Gastrocnemius medialis (tissue), 4 donors: ENCODE data around the gene DYSF. TPM values are rescaled to one million over a fixed set of nuclear protein-coding genes. Genes with fewer than 3 reads are reported as not detected.
A peak's percentile ranks its signal among the peaks of the same experiment; 100 is the strongest.

Experiments
- ATAC-seq, 2 donors: fragments of 150-250 bp; one replicate each; pipeline ENCODE4 v1.9.1; 2016
- DNase-seq, 2 donors: peaks; one replicate each; pipeline ENCODE4 v3.0.0-alpha.2; 2019
- H3K27ac ChIP-seq, 4 donors: fragments of 200-600 bp; sonication (generic); 1 replicate in 1 of 4; 2 replicates in 3 of 4; pipeline ENCODE4 v1.5.1; 2016 to 2018; ENCODE audit warnings: mild to moderate bottlenecking in 2 of 4, moderate library complexity in 1 of 4
- H3K27me3 ChIP-seq, 3 donors: fragments of 200-600 bp; sonication (generic) in 2 of 3; 1 replicate in 1 of 3; 2 replicates in 2 of 3; pipeline versions ENCODE4 v1.5.1 to v1.6.0; 2016 to 2019; ENCODE audit warnings: mild to moderate bottlenecking in 1 of 3, moderate library complexity in 1 of 3
- H3K36me3 ChIP-seq, 2 donors: fragments of 200-600 bp; sonication (generic) in 1 of 2; one replicate each; pipeline ENCODE4 v1.5.1; 2017 to 2018
- H3K4me1 ChIP-seq, 2 donors: fragments of 200-600 bp; sonication (generic) in 1 of 2; one replicate each; pipeline ENCODE4 v1.5.1; 2016 to 2017; ENCODE audit warnings: mild to moderate bottlenecking in 2 of 2
- H3K4me3 ChIP-seq, 4 donors: fragments of 200-600 bp; sonication (generic) in 3 of 4; 1 replicate in 1 of 4; 2 replicates in 3 of 4; pipeline ENCODE4 v1.5.1; 2016 to 2019; ENCODE audit warnings: mild to moderate bottlenecking in 2 of 4
- H3K9me3 ChIP-seq, 3 donors: fragments of 200-600 bp; sonication (generic) in 2 of 3; 1 replicate in 1 of 3; 2 replicates in 2 of 3; pipeline ENCODE4 v1.5.1; 2016 to 2019
- POLR2A ChIP-seq, 2 donors: fragments of 450-650 bp; IDR thresholded peaks; one replicate each; pipeline ENCODE4 v1.6.1; 2017; ENCODE audit warnings: antibody characterized with exemption in 2 of 2, mild to moderate bottlenecking in 2 of 2, moderate library complexity in 2 of 2
- in situ Hi-C, 4 donors: fragments of 200-750 bp; cut with MboI; loops; one replicate each; pipeline versions ENCODE4 v1.15.0 to v1.8.0; 2017; ENCODE audit warnings: low sequenced_read_pairs in 4 of 4
- intact Hi-C: fragments of 100-400 bp; cut with DNase I; formaldehyde crosslinking; loops from one replicate; pipeline ENCODE4 v1.15.1; 2023; ENCODE audit warnings: low total_unique reads
- total RNA-seq, 4 donors: library from RNA; depleted of rRNA; stranded (reverse); fragments of >200 nt; gene quantifications; one replicate each; pipeline versions ENCODE4 v1.1.0 to v1.2.3, GENCODE V29; 2016
- TF ChIP-seq, protein P1 (sequence below), 5 experiments: fragments of 450-650 bp in 3 of 5; fragments of 200-600 bp in 2 of 5; sonication (generic) in 2 of 5; IDR thresholded peaks in 4 of 5; conservative IDR thresholded peaks in 1 of 5; 1 replicate in 4 of 5; 2 replicates in 1 of 5; pipeline ENCODE4 v1.5.1; 2016 to 2019; ENCODE audit warnings: antibody characterized with exemption in 5 of 5, mild to moderate bottlenecking in 3 of 5, moderate library complexity in 3 of 5

The DYSF gene
- total RNA-seq, 4 donors from 2014 or later, result 40.7 to 267 (median 153) TPM

DNA sequence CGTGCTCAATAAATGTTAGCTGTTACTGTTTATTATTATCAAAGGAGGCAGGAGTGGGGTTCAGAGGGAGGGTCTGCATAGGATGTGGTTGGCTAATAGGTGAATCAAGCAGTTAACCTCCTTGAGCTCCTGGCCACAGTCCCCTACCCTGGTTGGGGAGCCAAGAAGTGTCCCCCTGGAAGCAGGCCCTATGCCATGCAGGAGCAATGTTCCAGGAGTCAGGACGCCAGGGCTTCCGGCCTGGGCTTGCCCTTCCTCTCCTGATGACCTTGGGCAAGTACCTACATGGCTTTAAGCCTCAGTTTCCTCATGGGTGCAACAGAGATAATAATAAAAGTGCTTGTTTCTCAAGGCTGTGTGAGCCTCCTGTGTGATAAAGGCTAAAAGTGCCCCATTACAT, 84.9 kb downstream of the DYSF start:
- no peak overlapping the region for H3K4me3 ChIP-seq
- no peak for TF ChIP-seq POLR2A (IDR thresholded peaks at IDR 0.05)
- TF ChIP-seq, protein P1, sequence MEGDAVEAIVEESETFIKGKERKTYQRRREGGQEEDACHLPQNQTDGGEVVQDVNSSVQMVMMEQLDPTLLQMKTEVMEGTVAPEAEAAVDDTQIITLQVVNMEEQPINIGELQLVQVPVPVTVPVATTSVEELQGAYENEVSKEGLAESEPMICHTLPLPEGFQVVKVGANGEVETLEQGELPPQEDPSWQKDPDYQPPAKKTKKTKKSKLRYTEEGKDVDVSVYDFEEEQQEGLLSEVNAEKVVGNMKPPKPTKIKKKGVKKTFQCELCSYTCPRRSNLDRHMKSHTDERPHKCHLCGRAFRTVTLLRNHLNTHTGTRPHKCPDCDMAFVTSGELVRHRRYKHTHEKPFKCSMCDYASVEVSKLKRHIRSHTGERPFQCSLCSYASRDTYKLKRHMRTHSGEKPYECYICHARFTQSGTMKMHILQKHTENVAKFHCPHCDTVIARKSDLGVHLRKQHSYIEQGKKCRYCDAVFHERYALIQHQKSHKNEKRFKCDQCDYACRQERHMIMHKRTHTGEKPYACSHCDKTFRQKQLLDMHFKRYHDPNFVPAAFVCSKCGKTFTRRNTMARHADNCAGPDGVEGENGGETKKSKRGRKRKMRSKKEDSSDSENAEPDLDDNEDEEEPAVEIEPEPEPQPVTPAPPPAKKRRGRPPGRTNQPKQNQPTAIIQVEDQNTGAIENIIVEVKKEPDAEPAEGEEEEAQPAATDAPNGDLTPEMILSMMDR (IDR thresholded peaks at IDR 0.05 in 4 of 5, conservative IDR thresholded peaks at IDR 0.05 in 1 of 5), result no peak
- H3K36me3 ChIP-seq, result peaks cover 0 to 48% of the 10 kb centered on the region in 2 donors
- intact Hi-C loops, result no loop called here
- no peaks in the 10 kb centered on the region for H3K4me1 ChIP-seq
- no peaks in the 10 kb centered on the region for H3K9me3 ChIP-seq
- in situ Hi-C loops, result loop anchor here (10.0 to 25.0 kb wide), 3 partner anchors 617 to 1199 kb away; no protein-coding TSS in a partner anchor
- DNase-seq, result peak in 1 of 2 donors; percentile 5
- ATAC-seq, result no peak
- H3K27ac ChIP-seq, result no peak overlapping the region
- H3K27me3 ChIP-seq, result no peaks in the 10 kb centered on the region

DNA sequence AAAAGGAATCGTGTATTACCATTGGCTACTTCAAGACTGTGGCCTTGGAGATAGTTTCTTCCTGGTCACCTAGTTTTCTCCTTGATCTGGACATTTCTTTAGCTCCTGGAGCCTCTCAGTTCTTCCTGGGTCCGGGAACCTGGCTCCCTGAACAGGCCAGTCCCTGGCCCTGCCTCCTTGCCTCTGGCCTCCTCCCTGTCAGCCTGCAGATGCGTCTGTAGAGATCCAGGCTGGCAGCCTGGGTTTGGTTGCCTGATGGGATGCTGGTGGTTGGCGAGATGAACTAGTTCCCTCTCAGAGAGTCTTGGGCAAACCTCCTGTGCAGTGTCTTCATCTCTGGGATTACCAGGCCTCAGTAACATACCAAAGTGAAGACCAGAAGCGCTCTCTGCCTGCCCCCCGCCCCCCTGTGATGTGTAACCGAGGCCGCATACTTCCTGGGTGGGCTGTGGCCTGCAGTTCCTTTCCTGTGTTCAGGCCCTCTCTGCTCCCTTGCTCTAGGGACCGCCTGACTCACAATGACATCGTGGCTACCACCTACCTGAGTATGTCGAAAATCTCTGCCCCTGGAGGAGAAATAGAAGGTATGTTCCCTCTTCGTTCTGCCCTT, 85.4 kb downstream of the DYSF start:
- peak in 1 of 2 donors; percentile 3 for DNase-seq
- H3K4me1 ChIP-seq, result no peaks in the 10 kb centered on the region
- H3K27ac ChIP-seq, result no peak overlapping the region
- H3K27me3 ChIP-seq, result no peaks in the 10 kb centered on the region
- TF ChIP-seq, protein P1 (IDR thresholded peaks at IDR 0.05 in 4 of 5, conservative IDR thresholded peaks at IDR 0.05 in 1 of 5), result no peak
- TF ChIP-seq POLR2A (IDR thresholded peaks at IDR 0.05), result no peak
- H3K4me3 ChIP-seq, result no peak overlapping the region
- intact Hi-C loops (no loop called here), in situ Hi-C loops (loop anchor here (10.0 to 25.0 kb wide), 3 partner anchors 616 to 1199 kb away; no protein-coding TSS in a partner anchor)
- H3K9me3 ChIP-seq, result no peaks in the 10 kb centered on the region
- H3K36me3 ChIP-seq, result peaks cover 0 to 42% of the 10 kb centered on the region in 2 donors
- no peak for ATAC-seq

DNA sequence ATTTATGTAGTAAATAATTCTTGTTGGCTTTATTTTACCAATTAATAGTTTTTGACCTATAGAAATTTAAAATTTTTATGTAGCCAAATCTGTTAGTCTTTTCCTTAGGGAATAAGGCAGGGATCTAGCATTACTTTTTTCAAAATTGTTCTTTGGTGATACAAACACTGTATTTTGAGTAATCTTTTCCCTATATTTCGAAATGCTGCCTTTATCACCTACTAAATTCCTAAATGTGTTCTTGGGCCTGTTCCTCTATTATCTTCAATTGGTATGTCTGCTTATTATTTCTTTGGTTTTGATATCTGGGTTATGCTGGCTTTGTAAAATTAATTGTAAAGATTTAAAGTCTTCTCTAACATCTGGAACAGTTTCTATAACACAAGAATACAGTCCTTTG, 87.5 kb downstream of the DYSF start:
- Histone ChIP-seq H3K27ac (no peak overlapping the region), H3K27me3 (no peaks in the 10 kb centered on the region), H3K4me3 (no peak overlapping the region), H3K9me3 (no peaks in the 10 kb centered on the region), H3K36me3 (peaks cover 0 to 22% of the 10 kb centered on the region in 2 donors), H3K4me1 (no peaks in the 10 kb centered on the region)
- in situ Hi-C loops (loop anchor here (10.0 to 25.0 kb wide), 5 partner anchors 244 to 1196 kb away; no protein-coding TSS in a partner anchor), intact Hi-C loops (loop anchor here (10.0 kb wide), 1 partner anchor 384 kb away; no protein-coding TSS in a partner anchor)
- no peak for ATAC-seq
- no peak for DNase-seq
- TF ChIP-seq, protein P1 (IDR thresholded peaks at IDR 0.05 in 4 of 5, conservative IDR thresholded peaks at IDR 0.05 in 1 of 5), result no peak
- TF ChIP-seq POLR2A (IDR thresholded peaks at IDR 0.05), result no peak

DNA sequence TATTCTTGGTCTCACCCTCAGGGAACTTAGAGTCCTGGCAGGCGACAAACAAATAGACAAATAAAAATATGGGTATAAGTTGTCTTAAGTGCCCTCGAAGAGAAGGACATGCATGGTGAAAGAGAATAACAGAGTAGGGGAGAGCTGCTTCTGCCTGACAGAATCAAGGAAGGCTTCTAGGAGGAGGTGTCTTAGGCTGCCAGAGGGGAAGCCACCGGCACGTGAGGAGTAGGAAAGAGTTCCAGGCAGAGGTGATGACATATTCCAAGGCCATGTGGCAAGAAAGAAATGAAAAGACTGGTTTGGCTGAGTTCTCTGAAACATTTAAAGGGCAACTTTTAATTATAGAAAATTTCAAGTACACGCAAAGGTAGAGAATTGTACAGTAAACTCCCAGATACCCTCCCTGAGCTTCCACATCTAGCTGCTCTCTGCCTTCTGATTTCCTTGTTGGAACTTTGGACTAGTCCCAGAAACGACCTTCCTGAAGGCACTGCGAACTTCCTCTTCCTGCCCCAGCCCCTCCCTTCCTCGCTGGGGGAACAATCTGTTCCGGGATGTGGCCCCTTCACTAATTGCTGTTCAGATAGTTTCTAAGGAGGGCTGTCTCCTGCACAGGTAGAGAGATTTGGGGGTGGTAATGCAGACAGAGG, 91.7 kb downstream of the DYSF start:
- peak; percentile 66 to 73 for ATAC-seq

More for the DNA sequence above, 91.7 kb downstream of the DYSF start:
- no peaks in the 10 kb centered on the region for H3K9me3 ChIP-seq
- no peaks in the 10 kb centered on the region for H3K4me1 ChIP-seq
- peak overlapping the region; percentile 1 to 71 (median 69) for H3K27ac ChIP-seq
- DNase-seq, result no peak
- H3K4me3 ChIP-seq, result peak overlapping the region in 1 of 4 donors; percentile 30
- intact Hi-C loops, result loop anchor here (1.0 to 10.0 kb wide), 4 partner anchors 380 to 1202 kb away; no protein-coding TSS in a partner anchor
- TF ChIP-seq, protein P1 (IDR thresholded peaks at IDR 0.05 in 4 of 5, conservative IDR thresholded peaks at IDR 0.05 in 1 of 5), result no peak
- no peak for TF ChIP-seq POLR2A (IDR thresholded peaks at IDR 0.05)
- in situ Hi-C loops, result loop anchor here (5.0 to 25.0 kb wide), 6 partner anchors 240 to 1192 kb away; no protein-coding TSS in a partner anchor
- H3K27me3 ChIP-seq, result no peaks in the 10 kb centered on the region
- H3K36me3 ChIP-seq, result peaks cover 0 to 17% of the 10 kb centered on the region in 2 donors
